GM18858 (cell line): ENCODE results near the gene SRCAP.
A peak's percentile ranks its signal among the peaks of the same experiment; 100 is the strongest.

Experiments
- ATAC-seq: cut with Tn5 transposase; IDR thresholded peaks from one replicate; pipeline ENCODE4 v1.9.1; 2021; ENCODE audit not compliant: unreplicated experiment

Gene SRCAP

GRCh38 chr16:30728321-30728720 lies 29.4 kb downstream of the SRCAP start:
- no peak for ATAC-seq

GRCh38 chr16:30728899-30729672 lies 30.1 kb downstream of the SRCAP start:
- ATAC-seq: no peak

- no peak for ATAC-seq
Measured at GRCh38 chr16:30731411-30731810, 32.4 kb downstream of the SRCAP start.

GRCh38 chr16:30736995-30737793 lies 38.2 kb downstream of the SRCAP start:
- ATAC-seq: no peak

- no peak for ATAC-seq
Measured at GRCh38 chr16:30737794-30738648, 39.0 kb downstream of the SRCAP start.

GRCh38 chr16:30738984-30739951 lies 40.3 kb downstream of the SRCAP start:
- no peak for ATAC-seq

- ATAC-seq: no peak
Measured at GRCh38 chr16:30740364-30741251, 41.6 kb downstream of the SRCAP start.

- ATAC-seq: no peak
Measured at GRCh38 chr16:30741461-30741914, 42.5 kb downstream of the SRCAP start.

GRCh38 chr16:30743716-30744115 lies 44.7 kb downstream of the SRCAP start:
- no peak for ATAC-seq

- no peak for ATAC-seq
Measured at GRCh38 chr16:30744183-30744582, 45.2 kb downstream of the SRCAP start.

- ATAC-seq: no peak
Measured at GRCh38 chr16:30745082-30745481, 46.1 kb downstream of the SRCAP start.

- no peak for ATAC-seq
Measured at GRCh38 chr16:30746638-30747175, 47.7 kb downstream of the SRCAP start.

- ATAC-seq: no peak
Measured at GRCh38 chr16:30747331-30747730, 48.4 kb downstream of the SRCAP start.

- ATAC-seq: peak; percentile 93
Measured at GRCh38 chr16:30747799-30748633, 49.0 kb downstream of the SRCAP start, which contains the start of gene PHKG2. TSS of gene PHKG2 (plus strand) at chr16:30748425. CDS start at chr16:30748821, 396 bp downstream.

GRCh38 chr16:30748634-30749445 lies 49.9 kb downstream of the SRCAP start:
- no peak for ATAC-seq

GRCh38 chr16:30750201-30750600 lies 51.2 kb downstream of the SRCAP start:
- ATAC-seq: no peak

- ATAC-seq: no peak
Measured at GRCh38 chr16:30750876-30751465, 52.0 kb downstream of the SRCAP start.
